Gastroesophageal sphincter (tissue), 3 donors: Measurements from ENCODE around the gene CPED1.

Source experiments
- CTCF ChIP-seq, 4 experiments: fragments of 200-600 bp in 2 of 4; fragments of 450-650 bp in 2 of 4; sonication (generic) in 1 of 4; IDR thresholded peaks; one replicate each; pipeline ENCODE4 v1.5.1; 2017 to 2019; ENCODE audit warnings: antibody characterized with exemption in 4 of 4, mild to moderate bottlenecking in 2 of 4, moderate library complexity in 2 of 4
- EP300 ChIP-seq: sonication (generic); formaldehyde crosslinking; IDR thresholded peaks from one replicate; pipeline ENCODE4 v1.6.1; 2017; ENCODE audit warnings: antibody characterized with exemption, mild to moderate bottlenecking
- POLR2A ChIP-seq, 2 donors: fragments of 450-650 bp; IDR thresholded peaks; one replicate each; pipeline ENCODE4 v1.6.1; 2017; ENCODE audit warnings: antibody characterized with exemption in 2 of 2, mild to moderate bottlenecking in 2 of 2, moderate library complexity in 1 of 2

- TF ChIP-seq CTCF (IDR thresholded peaks at IDR 0.05): no peak
- no peak for TF ChIP-seq EP300
- no peak for TF ChIP-seq POLR2A (IDR thresholded peaks at IDR 0.05)
Measured at GRCh38 chr7:121026577-121027111, 38.1 kb downstream of the CPED1 start.
